CD14-positive monocyte (primary cell): Measurements from ENCODE around the gene KCNIP3. TPM values are rescaled to one million over a fixed set of nuclear protein-coding genes. Genes with fewer than 3 reads are reported as not detected.
A peak's percentile ranks its signal among the peaks of the same experiment; 100 is the strongest.

Experiments used
- DNase-seq, 3 donors: peaks; one replicate each; pipeline ENCODE4 v3.0.0-alpha.2; 2011 to 2022
- H2AFZ ChIP-seq: 2 replicates; pipeline ENCODE4 v1.6.0; 2012; ENCODE audit warnings: mild to moderate bottlenecking, low read depth, low read length, inconsistent platforms; ENCODE audit not compliant: insufficient read depth, poor library complexity, severe bottlenecking
- H3K27ac ChIP-seq, 2 donors: 1 replicate in 1 of 2; 2 replicates in 1 of 2; pipeline ENCODE4 v1.5.1; 2012 to 2013; ENCODE audit warnings: low read length in 2 of 2, control low read depth in 1 of 2, inconsistent platforms in 1 of 2, low read depth in 1 of 2, mild to moderate bottlenecking in 1 of 2
- H3K27me3 ChIP-seq, 2 donors: one replicate each; pipeline versions ENCODE4 v1.6.0 to v1.6.1; 2011 to 2013; ENCODE audit warnings: low read length in 2 of 2; ENCODE audit not compliant: control insufficient read depth in 2 of 2, insufficient read depth in 2 of 2
- H3K36me3 ChIP-seq, 2 donors: replicated peaks in 1 of 2; 1 replicate in 1 of 2; 2 replicates in 1 of 2; pipeline versions ENCODE4 v1.5.1 to v1.6.1; 2012 to 2013; ENCODE audit warnings: low read length in 2 of 2, control low read depth in 1 of 2, inconsistent platforms in 1 of 2, mild to moderate bottlenecking in 1 of 2; ENCODE audit not compliant: insufficient read depth in 2 of 2, control insufficient read depth in 1 of 2
- H3K4me1 ChIP-seq, 2 donors: 1 replicate in 1 of 2; 2 replicates in 1 of 2; pipeline versions ENCODE4 v1.5.1 to v1.6.1; 2012 to 2013; ENCODE audit warnings: low read length in 2 of 2, control low read depth in 1 of 2, inconsistent platforms in 1 of 2, mild to moderate bottlenecking in 1 of 2, moderate library complexity in 1 of 2; ENCODE audit not compliant: insufficient read depth in 2 of 2, control insufficient read depth in 1 of 2
- H3K4me2 ChIP-seq: replicated peaks from 2 replicates; pipeline ENCODE3; 2012; ENCODE audit warnings: low read length, moderate library complexity, mild to moderate bottlenecking; ENCODE audit not compliant: poor library complexity, severe bottlenecking; ENCODE audit errors: extremely low read depth
- H3K4me3 ChIP-seq, 3 experiments: fragments of 200-600 bp in 1 of 3; sonication (generic) in 1 of 3; replicated peaks in 1 of 3; 1 replicate in 2 of 3; 2 replicates in 1 of 3; pipeline ENCODE4 v1.5.1; 2011 to 2013; ENCODE audit warnings: low read length in 3 of 3, mild to moderate bottlenecking in 3 of 3, control low read depth in 2 of 3, low read depth in 2 of 3, inconsistent platforms in 1 of 3, moderate library complexity in 1 of 3
- H3K79me2 ChIP-seq: 2 replicates; pipeline ENCODE4 v1.6.0; 2012; ENCODE audit warnings: mild to moderate bottlenecking, control low read depth, inconsistent platforms, low read length, moderate library complexity; ENCODE audit not compliant: insufficient read depth
- H3K9ac ChIP-seq: 2 replicates; pipeline ENCODE4 v1.6.0; 2017; ENCODE audit warnings: low read length, mild to moderate bottlenecking; ENCODE audit not compliant: insufficient read depth, poor library complexity, severe bottlenecking
- H3K9me3 ChIP-seq, 2 donors: replicated peaks in 1 of 2; 1 replicate in 1 of 2; 2 replicates in 1 of 2; pipeline versions ENCODE4 v1.5.1 to v1.6.1; 2012 to 2013; ENCODE audit warnings: low read length in 2 of 2, control low read depth in 1 of 2; ENCODE audit not compliant: control insufficient read depth in 1 of 2, insufficient read depth in 1 of 2
- H4K20me1 ChIP-seq: 2 replicates; pipeline ENCODE4 v1.6.0; 2012; ENCODE audit warnings: mild to moderate bottlenecking, low read length, control low read depth, moderate library complexity; ENCODE audit not compliant: insufficient read depth
- H3K27ac Mint-ChIP-seq, 7 donors: one replicate each; pipeline ENCODE4 v1.8.0; 2020; ENCODE audit warnings: mild to moderate bottlenecking in 7 of 7, mixed read lengths in 7 of 7, moderate library complexity in 6 of 7, inconsistent platforms in 2 of 7
- H3K27me3 Mint-ChIP-seq, 3 donors: one replicate each; pipeline ENCODE4 v1.8.0; 2021 to 2022; ENCODE audit warnings: low read depth in 3 of 3, mild to moderate bottlenecking in 3 of 3, mixed read lengths in 3 of 3, moderate library complexity in 3 of 3, inconsistent platforms in 1 of 3
- H3K36me3 Mint-ChIP-seq, 2 donors: one replicate each; pipeline ENCODE4 v1.8.0; 2020; ENCODE audit warnings: mixed read lengths in 2 of 2, inconsistent platforms in 1 of 2, mild to moderate bottlenecking in 1 of 2
- H3K4me1 Mint-ChIP-seq: one replicate; pipeline ENCODE4 v1.8.0; 2020; ENCODE audit warnings: mild to moderate bottlenecking, mixed read lengths
- H3K4me3 Mint-ChIP-seq, 2 donors: one replicate each; pipeline ENCODE4 v1.8.0; 2020; ENCODE audit warnings: mild to moderate bottlenecking in 2 of 2, mixed read lengths in 2 of 2, moderate library complexity in 1 of 2
- H3K9me3 Mint-ChIP-seq, 7 donors: one replicate each; pipeline ENCODE4 v1.8.0; 2020 to 2022; ENCODE audit warnings: mixed read lengths in 7 of 7, mild to moderate bottlenecking in 6 of 7, moderate library complexity in 6 of 7, inconsistent platforms in 2 of 7
- CTCF ChIP-seq: fragments of 200-600 bp; IDR thresholded peaks from one replicate; pipeline ENCODE4 v1.8.0; 2022; ENCODE audit warnings: antibody characterized with exemption, mild to moderate bottlenecking
- WGBS: methylation state at CpG from one replicate; pipeline ENCODE4 v1.1.5; 2013; ENCODE audit warnings: missing lambda C conversion rate; ENCODE audit not compliant: insufficient coverage; 5-methylcytosine and 5-hydroxymethylcytosine counted together
- intact Hi-C, 2 donors: fragments of 100-400 bp; cut with micrococcal nuclease; formaldehyde crosslinking; loops; one replicate each; pipeline versions ENCODE4 v1.15.0 to v1.15.1; 2023
- polyA plus RNA-seq, 3 donors: library from polyadenylated mRNA; depleted of rRNA in 1 of 3; unstranded in 2 of 3; stranded (reverse) in 1 of 3; fragments of 300-500 nt in 2 of 3; fragments of >200 nt in 1 of 3; fragmentation: Illumina TruSeq in 2 of 3; gene quantifications; 1 replicate in 2 of 3; 2 replicates in 1 of 3; pipeline ENCODE4 v1.2.3, GENCODE V29; 2012 to 2021

Gene KCNIP3
- polyA plus RNA-seq, 3 donors, result not detected

- no peak overlapping the region for H3K4me3 Mint-ChIP-seq
- H3K4me1 ChIP-seq, result no peaks in the 10 kb centered on the region
- H3K27me3 Mint-ChIP-seq, result peaks cover 1 to 4% (median 2%) of the 10 kb centered on the region in 3 donors
Measured at GRCh38 chr2:95316466-95317122, 19.4 kb downstream of the KCNIP3 start.

GRCh38 chr2:95317123-95317500 is 20.0 kb downstream of the KCNIP3 start:
- Histone ChIP-seq H3K9ac (no peak overlapping the region), H3K4me3 (no peak overlapping the region), H4K20me1 (no peaks in the 10 kb centered on the region), H3K36me3 (no peaks in the 10 kb centered on the region), H3K9me3 (no peaks in the 10 kb centered on the region), H3K4me2 (no peak overlapping the region), H3K79me2 (no peaks in the 10 kb centered on the region), H2AFZ (no peak overlapping the region), H3K27ac (no peak overlapping the region), H3K27me3 (no peaks in the 10 kb centered on the region), H3K4me1 (no peaks in the 10 kb centered on the region)
- DNase-seq, result no peak
- TF ChIP-seq CTCF, result no peak
- Mint-ChIP-seq H3K36me3 (no peaks in the 10 kb centered on the region), H3K27ac (no peak overlapping the region), H3K27me3 (peaks cover 1 to 4% (median 2%) of the 10 kb centered on the region in 3 donors), H3K4me3 (no peak overlapping the region), H3K4me1 (no peaks in the 10 kb centered on the region), H3K9me3 (peaks cover 0 to 3% (median 0%) of the 10 kb centered on the region in 7 donors)
- intact Hi-C loops, result no loop called here
- WGBS, result 84% methylated on average over 4 of the region's 6 CpGs

More at GRCh38 chr2:95316466-95317122, 19.4 kb downstream of the KCNIP3 start:
- Histone ChIP-seq H3K27ac (no peak overlapping the region), H3K79me2 (no peaks in the 10 kb centered on the region), H3K36me3 (no peaks in the 10 kb centered on the region), H2AFZ (no peak overlapping the region), H3K4me2 (no peak overlapping the region), H4K20me1 (no peaks in the 10 kb centered on the region), H3K9me3 (no peaks in the 10 kb centered on the region), H3K4me3 (no peak overlapping the region), H3K27me3 (no peaks in the 10 kb centered on the region), H3K9ac (no peak overlapping the region)
- Mint-ChIP-seq H3K9me3 (peaks cover 0 to 3% (median 0%) of the 10 kb centered on the region in 7 donors), H3K27ac (peak overlapping the region in 3 of 7 donors; percentile 18 to 77 (median 40)), H3K36me3 (no peaks in the 10 kb centered on the region), H3K4me1 (no peaks in the 10 kb centered on the region)
- no peak for TF ChIP-seq CTCF
- WGBS, result 62% methylated on average over 6 of the region's 8 CpGs
- no peak for DNase-seq
- intact Hi-C loops, result no loop called here
